HG02571 (cell line): Measurements from ENCODE around the gene ABCF2.

Experiments
- ATAC-seq: cut with Tn5 transposase; IDR thresholded peaks from one replicate; pipeline ENCODE4 v1.9.1; 2021; ENCODE audit warnings: mild to moderate bottlenecking, moderate library complexity; ENCODE audit not compliant: unreplicated experiment

The ABCF2 gene

GRCh38 chr7:151252961-151253711 lies 26.1 kb upstream of the ABCF2 start:
- ATAC-seq, result no peak

- ATAC-seq, result no peak
Measured at GRCh38 chr7:151252561-151252835, 25.5 kb upstream of the ABCF2 start.

DNA sequence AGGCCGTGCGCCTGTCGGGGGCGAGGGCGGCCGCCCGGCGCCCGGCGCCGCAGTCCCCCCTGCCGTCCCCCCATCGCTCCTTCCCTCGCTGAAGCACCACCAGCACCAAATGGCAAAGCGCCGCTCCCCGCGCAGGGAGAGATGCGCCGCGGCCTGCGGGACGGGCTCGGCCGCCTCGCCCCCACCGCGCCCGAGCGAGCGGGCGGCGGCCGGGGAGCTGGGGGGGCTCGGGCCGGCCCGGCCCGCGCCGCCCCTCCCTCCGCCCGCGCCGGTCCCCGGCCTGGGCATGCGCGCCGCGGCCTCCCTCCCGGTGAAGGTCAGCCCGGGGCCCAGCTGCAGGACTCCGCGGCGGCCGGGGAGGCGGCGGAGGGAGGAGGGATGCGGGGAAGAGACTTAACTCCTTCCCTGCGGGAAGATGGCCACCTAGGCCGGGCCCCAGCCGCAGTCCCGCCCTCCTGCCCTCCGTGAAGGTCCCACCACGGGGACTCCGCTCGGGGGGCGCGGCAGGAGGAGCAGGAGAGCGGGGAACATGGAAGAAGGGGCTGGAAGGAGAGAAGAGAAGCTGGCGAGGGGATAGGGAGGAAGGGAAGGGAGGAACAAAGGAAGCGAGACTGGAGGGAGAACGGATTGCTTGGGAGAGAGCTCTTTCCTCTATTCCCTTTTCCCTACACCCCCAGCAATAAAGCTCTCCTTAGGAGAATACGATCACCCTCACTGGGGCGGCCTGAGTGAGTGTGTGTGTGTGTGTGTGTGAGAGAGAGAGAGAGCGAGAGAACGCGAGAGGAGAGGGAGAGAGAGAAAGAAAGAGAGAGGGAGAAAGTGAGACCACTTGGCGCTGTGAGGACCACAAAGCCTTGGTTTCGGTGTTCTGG lies 24.9 kb upstream of the ABCF2 start:
- ATAC-seq, result no peak

DNA sequence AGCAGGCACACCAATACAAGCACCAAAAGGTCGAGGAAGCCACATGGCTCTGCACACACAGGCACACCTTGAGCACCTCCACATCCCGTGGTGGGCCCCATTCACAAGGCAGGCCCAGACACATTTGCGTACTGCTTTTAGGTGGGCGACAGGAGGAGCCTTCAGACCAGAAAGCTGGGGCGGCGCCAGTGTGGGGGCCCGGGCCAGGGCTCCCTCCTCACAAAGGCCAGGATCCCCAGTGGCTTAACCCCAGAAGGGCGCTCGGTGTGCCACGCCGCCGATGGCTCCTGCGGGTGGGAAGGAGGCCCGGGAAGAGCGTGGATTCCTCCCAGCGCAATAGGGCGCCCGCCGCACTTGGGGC lies 24.3 kb upstream of the ABCF2 start:
- ATAC-seq, result no peak

GRCh38 chr7:151250181-151251132 lies 23.5 kb upstream of the ABCF2 start:
- ATAC-seq, result no peak

DNA sequence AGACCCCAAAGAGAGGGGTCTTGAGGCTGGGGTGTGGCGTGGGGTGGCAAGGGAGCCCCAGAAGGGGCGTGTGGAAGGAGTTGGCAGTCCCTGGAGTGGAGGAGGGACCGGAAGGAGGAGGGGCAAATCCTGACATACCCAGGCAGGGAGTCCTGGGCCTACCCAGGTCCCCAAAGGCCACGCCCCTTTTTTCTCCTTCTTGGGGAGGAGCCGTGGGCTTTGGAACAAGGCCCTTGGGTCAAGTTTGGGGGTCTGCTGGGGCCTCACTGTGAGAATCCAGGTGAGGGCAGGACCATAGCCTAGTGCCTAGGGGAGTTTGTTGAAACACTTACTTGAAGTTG lies 22.7 kb upstream of the ABCF2 start:
- ATAC-seq, result no peak

DNA sequence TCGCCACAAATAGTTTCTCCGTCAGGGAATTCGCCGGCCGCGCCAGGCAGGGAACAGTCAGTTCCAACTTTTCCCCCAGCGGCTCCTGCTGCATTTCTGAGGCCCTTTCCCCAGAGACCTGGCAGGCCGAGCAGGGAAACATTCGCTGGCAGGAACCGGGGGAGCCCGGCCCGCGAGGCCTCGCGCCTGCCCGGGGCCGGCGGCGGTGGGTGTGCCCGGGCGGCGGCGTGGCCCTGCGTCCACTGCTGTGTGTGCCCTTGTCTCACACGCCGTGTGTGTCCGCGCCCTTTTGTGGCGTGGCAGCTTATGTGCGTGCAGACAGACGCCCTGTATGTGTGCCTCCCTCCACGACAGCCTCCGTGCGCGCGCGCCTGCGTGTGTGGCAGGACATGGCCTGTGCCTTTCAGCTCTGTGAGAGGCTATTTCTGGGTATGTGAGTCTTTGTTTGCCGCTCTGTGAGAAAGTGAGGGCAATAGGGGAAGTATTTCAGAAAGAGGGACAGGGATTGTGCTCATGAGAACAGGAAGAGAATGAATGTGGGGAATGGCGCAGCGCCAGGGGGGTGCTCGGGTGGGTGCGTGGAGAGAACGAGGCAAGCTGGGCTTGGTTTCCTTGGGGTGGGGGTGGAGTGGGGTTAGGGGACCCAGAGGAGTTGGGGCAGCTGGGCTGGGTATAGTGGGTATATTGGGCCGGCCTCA lies 22.2 kb upstream of the ABCF2 start:
- no peak for ATAC-seq

DNA sequence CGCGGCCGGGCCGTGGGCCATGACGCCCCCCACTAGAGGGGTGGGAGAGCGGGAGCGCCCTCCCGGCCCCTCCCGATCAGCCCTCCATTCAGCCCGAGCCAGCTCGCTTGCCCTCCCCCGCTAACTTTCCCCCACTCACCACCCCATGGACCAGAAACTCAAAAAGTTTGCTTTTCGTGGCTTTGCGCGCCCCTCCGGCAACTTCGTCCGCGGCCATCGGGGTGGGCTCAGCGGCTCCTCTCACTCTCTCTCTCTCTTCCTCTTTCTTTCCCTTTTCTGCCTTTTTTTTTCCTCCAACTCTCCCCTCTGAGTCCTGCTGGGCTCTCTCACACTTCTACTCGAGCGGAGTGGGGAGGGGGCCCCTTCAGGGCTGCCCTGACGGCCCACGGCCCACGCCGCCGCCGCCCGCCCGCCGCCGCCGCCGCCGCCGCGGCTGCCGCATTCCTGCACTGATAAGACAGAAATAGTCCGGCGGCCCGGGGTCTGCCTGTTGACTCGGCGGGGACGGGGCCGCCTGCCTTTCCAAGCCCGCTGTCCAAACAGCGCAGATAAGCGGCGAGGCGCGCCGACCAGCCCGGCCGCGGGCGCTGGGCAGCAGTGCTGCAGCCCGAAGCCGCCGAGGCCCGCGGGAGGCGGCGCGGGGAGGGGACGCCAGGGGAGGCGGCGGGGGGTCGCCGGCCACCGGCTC lies 21.5 kb upstream of the ABCF2 start, which contains the start of gene SMARCD3:
Gene SMARCD3, minus strand, starts transcription at position 349 of the 688 bp plus-strand sequence. Its CDS starts 132 bp downstream, at position 217.
- ATAC-seq, result no peak

DNA sequence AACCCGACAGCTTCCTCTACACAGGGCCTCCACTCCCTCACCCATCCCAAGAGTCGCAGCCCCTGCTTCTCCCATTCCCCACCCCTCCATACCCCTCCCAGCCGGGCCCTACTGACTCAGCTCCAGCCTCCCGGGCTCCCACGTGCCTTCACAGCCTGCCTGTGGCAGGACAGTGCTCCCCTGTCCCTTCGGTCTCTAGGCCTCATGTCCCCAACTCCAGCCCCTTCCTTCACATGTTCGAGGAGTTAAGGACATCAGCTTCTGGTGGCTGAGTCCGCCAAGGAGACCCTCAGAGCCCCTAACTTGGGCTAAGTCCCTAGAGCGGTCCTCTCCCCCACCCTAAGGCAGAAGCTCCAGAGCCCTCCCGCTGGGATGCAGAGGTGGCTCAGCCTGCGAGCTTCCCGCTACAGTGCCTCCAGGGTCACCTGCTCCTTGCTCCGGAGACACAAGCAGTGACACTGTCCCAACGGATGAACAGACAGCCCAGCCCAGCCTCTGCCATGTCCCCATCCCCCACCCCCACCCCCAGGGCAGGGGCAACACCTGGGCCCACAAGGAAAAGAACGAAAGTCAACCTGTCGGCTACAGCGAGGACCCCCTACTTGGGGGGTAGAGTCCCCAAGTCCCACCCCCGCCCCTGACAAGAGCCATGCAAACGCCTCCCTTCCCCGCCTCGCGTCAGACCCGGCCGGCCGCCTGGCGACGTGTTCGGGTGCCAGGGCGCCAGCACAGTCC lies 20.8 kb upstream of the ABCF2 start:
- no peak for ATAC-seq

DNA sequence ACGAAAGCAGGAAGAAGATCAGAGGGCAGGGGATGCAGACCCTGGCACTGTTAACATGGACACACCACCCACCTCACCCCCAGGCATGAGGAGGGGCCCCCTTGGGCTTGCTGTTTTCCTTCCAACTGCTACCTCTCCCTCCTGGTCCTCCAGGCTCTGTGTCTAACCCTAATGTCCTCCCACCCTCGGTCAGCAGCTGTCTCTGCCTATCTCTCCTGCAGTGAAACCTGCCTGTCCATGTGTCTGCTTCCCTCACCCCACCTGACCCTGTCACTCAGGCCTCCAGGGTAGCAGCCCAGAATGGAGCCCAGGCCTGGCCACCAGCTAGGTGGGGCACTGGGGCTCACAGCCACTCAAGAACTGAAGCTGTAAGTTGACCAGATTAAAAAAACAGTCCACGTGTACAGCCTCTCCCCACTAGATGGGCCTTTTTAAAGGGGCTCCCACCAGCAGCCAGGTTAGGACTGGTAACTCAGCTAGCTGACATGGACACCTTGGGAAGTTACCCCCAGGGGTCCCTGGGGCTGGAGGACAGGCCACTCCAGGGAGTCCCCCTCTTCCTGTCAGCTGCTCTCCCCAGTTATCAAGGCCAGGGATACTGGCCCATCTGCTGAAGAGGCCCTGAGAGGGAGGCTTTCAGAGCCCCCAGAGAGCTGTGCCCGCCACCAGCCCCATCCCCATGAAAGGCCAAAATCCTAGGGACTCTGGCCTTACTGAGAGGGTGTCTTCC lies 20.0 kb upstream of the ABCF2 start:
- ATAC-seq, result no peak

- no peak for ATAC-seq
Measured at GRCh38 chr7:151246102-151246850, 19.3 kb upstream of the ABCF2 start.

- no peak for ATAC-seq
Measured at GRCh38 chr7:151245360-151246101, 18.5 kb upstream of the ABCF2 start.

DNA sequence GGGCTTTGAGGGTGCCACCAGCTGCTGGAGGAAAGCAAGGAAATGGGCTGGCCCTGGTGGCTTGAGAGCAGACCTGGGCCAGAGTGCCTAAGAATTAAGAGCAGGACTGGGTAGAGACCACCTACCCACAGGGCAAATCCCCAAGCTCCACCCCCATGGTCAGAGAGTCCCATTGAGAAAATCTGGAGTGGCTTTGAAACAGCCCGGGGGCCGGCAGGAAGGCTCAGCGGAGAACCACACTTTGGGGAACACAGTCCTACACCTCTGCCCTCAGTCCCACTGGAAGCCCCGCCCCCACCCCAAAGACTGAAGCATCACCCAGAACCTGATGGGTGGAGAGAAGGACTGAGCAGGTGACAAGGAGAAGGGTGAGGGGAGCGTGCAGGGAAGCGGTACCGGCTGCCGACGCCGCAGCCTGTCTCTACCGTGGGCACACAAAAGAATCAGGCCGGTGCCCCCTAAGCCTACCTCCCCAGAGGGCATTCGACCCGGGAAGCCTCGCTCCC lies 17.9 kb upstream of the ABCF2 start:
- no peak for ATAC-seq

GRCh38 chr7:151244196-151244840 lies 17.3 kb upstream of the ABCF2 start:
- ATAC-seq, result no peak

GRCh38 chr7:151243408-151244195 lies 16.6 kb upstream of the ABCF2 start:
- no peak for ATAC-seq

DNA sequence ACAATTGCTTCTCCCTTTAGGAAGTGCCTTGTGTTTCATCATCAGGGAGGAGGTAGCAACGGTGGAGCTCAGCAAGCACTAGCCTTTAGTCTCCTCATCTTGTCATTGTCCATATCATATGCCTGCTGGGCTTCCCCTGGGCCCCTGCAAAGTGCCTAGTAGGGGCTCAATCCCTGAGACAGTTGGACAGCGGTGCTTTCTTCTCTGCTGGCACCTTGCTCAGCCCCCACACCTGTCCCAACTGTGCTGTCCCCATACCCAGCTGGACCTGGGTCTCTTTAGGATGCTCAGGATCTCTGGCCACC lies 16.0 kb upstream of the ABCF2 start:
- ATAC-seq, result no peak
